ENCODE measurements around the gene RFX5.
"Not testable (repeated sequence)": the region's sequence is repeated elsewhere in the genome, so short reads cannot be mapped to it uniquely, and the experiment has no call there.

- TF ChIP-seq POLR2AphosphoS5, POLR2A, TAF1, SPI1 (IDR thresholded peaks at IDR 0.05; ENCODE audit: low read depth, low read length): not testable (repeated sequence)
Observed at GRCh38 chr1:151390221-151391078, 43.4 kb upstream of the RFX5 start.

Data from GM12891 (cell line).